ENCODE data around the gene ATP2B1.
A peak's percentile ranks its signal among the peaks of the same experiment; 100 is the strongest.

ATP2B1 gene

DNA sequence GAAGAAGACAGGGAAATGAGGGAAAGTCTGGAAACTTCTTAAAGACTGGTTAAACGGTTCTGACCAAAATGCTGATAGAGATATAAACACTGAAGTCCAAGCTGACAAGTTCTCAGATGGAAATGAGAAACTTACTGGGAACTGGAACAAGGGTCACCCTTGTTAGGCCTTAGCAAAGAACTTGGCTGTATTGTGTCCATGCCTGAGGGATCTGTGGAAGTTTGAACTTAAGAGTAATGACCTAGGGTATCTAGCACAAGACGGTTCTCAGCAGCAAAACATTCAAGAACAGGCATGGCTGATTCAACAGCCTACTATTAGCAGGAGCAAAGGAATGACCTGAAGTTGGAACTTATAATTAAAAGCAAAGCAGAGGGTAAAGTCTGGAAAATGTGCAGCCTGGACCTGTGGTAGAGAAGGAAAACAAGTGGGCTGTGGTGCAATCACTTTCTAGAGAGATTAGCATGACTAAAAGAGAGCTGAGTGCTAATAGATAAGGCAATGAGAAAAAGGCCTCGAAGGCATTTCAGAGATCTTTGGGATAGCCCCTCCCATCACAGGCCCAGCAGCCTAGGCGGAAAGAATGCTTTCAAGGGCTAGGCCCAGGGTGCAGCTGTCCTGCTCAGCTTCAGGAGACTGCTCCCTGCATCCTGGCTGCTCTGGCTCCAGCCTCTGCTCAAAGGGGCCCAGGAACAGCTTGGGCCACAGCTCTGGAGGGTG lies 60.3 kb downstream of the ATP2B1 start:
- H3K4me3 Mint-ChIP-seq = no peak overlapping the region
- no peak overlapping the region for H3K27ac Mint-ChIP-seq
- H3K36me3 Mint-ChIP-seq = peaks cover 49 to 71% of the 10 kb centered on the region in 2 donors
- peaks cover 0 to 2% of the 10 kb centered on the region in 2 donors for H3K9me3 Mint-ChIP-seq
- DNase-seq (no peak), ATAC-seq (replicated peaks) (no peak)
- H3K27me3 Mint-ChIP-seq = no peaks in the 10 kb centered on the region
- H3K4me1 Mint-ChIP-seq = peaks cover 34 to 61% of the 10 kb centered on the region in 2 donors

GRCh38 chr12:89645434-89645833 lies 63.2 kb downstream of the ATP2B1 start:
- no peak for ATAC-seq (replicated peaks)
- no peak overlapping the region for H3K27ac Mint-ChIP-seq
- no peaks in the 10 kb centered on the region for H3K27me3 Mint-ChIP-seq
- no peak for DNase-seq
- peaks cover 46 to 64% of the 10 kb centered on the region in 2 donors for H3K36me3 Mint-ChIP-seq
- no peak overlapping the region for H3K4me3 Mint-ChIP-seq
- H3K9me3 Mint-ChIP-seq = peaks cover 0 to 2% of the 10 kb centered on the region in 2 donors
- peaks cover 34 to 56% of the 10 kb centered on the region in 2 donors for H3K4me1 Mint-ChIP-seq

GRCh38 chr12:89642959-89643358 lies 65.7 kb downstream of the ATP2B1 start:
- Mint-ChIP-seq H3K4me1 (peaks cover 24 to 35% of the 10 kb centered on the region in 2 donors), H3K9me3 (no peaks in the 10 kb centered on the region), H3K36me3 (peaks cover 35 to 52% of the 10 kb centered on the region in 2 donors), H3K27ac (no peak overlapping the region), H3K4me3 (no peak overlapping the region), H3K27me3 (no peaks in the 10 kb centered on the region)
- DNase-seq (no peak), ATAC-seq (replicated peaks) (no peak)

DNA sequence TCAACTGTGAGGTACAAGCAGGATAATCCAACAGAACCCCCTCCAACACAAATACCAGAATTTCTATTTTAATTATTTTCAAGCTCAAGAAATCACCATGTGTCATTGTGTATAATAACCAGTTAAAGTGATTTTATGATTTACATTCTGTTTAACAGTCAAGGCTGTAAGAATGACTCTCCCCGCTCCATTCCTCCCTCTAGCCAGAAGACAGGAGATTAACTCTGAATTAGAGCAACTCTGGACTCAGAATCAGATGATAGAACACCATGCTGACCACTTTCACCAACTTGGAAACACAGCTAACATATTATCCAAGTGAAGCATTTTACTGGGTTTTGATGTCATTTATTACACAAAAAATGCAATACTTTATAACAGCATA lies 71.9 kb downstream of the ATP2B1 start:
- DNase-seq (no peak), ATAC-seq (replicated peaks) (no peak)
- Mint-ChIP-seq H3K27ac (peak overlapping the region; percentile 16), H3K27me3 (no peaks in the 10 kb centered on the region), H3K4me3 (no peak overlapping the region), H3K36me3 (peaks cover 26 to 41% of the 10 kb centered on the region in 2 donors), H3K9me3 (no peaks in the 10 kb centered on the region), H3K4me1 (peaks cover 5 to 17% of the 10 kb centered on the region in 2 donors)

GRCh38 chr12:89636052-89636775 lies 72.4 kb downstream of the ATP2B1 start:
- Mint-ChIP-seq H3K4me3 (no peak overlapping the region), H3K9me3 (no peaks in the 10 kb centered on the region), H3K27me3 (no peaks in the 10 kb centered on the region), H3K27ac (no peak overlapping the region), H3K36me3 (peaks cover 28 to 46% of the 10 kb centered on the region in 2 donors), H3K4me1 (peaks cover 5 to 21% of the 10 kb centered on the region in 2 donors)
- DNase-seq (no peak), ATAC-seq (replicated peaks) (no peak)

- Mint-ChIP-seq H3K4me3 (no peak overlapping the region), H3K27ac (no peak overlapping the region), H3K4me1 (peaks cover 5 to 21% of the 10 kb centered on the region in 2 donors), H3K36me3 (peaks cover 29 to 48% of the 10 kb centered on the region in 2 donors), H3K9me3 (no peaks in the 10 kb centered on the region), H3K27me3 (no peaks in the 10 kb centered on the region)
- no peak for DNase-seq
- no peak for ATAC-seq (replicated peaks)
Measured at GRCh38 chr12:89634508-89634907, 74.1 kb downstream of the ATP2B1 start.

- H3K36me3 Mint-ChIP-seq = peaks cover 43 to 59% of the 10 kb centered on the region in 2 donors
- DNase-seq = no peak
- peaks cover 6 to 26% of the 10 kb centered on the region in 2 donors for H3K4me1 Mint-ChIP-seq
- no peaks in the 10 kb centered on the region for H3K9me3 Mint-ChIP-seq
- H3K27ac Mint-ChIP-seq = no peak overlapping the region
- H3K4me3 Mint-ChIP-seq = no peak overlapping the region
- no peaks in the 10 kb centered on the region for H3K27me3 Mint-ChIP-seq
- ATAC-seq (replicated peaks) = no peak
Measured at GRCh38 chr12:89632778-89633177, 75.9 kb downstream of the ATP2B1 start.

GRCh38 chr12:89622115-89622514 lies 86.5 kb downstream of the ATP2B1 start:
- Mint-ChIP-seq H3K27me3 (no peaks in the 10 kb centered on the region), H3K4me1 (peaks cover 9 to 12% of the 10 kb centered on the region in 2 donors), H3K36me3 (peaks cover 21 to 34% of the 10 kb centered on the region in 2 donors), H3K9me3 (no peaks in the 10 kb centered on the region), H3K4me3 (no peak overlapping the region), H3K27ac (no peak overlapping the region)
- DNase-seq (no peak), ATAC-seq (replicated peaks) (no peak)

DNA sequence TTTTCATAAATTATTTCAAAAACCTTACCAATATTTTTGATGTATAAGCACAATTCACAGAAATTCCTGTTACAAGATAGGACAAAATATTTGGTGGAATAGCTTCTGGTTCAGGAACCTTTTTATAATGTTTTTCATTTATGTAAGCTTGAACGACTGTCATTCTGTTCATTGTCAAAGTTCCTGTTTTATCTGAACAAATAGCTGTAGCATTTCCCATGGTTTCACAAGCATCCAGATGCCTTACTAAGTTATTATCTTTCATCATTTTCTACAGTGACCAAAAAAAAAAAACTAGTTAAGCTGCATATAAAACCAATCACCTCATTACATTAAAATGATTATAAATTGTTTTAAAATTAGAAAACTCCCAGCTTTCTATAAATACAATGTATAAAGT lies 87.1 kb downstream of the ATP2B1 start:
- Mint-ChIP-seq H3K4me3 (no peak overlapping the region), H3K27ac (no peak overlapping the region), H3K36me3 (peaks cover 25 to 40% of the 10 kb centered on the region in 2 donors), H3K27me3 (no peaks in the 10 kb centered on the region), H3K9me3 (no peaks in the 10 kb centered on the region), H3K4me1 (peaks cover 9 to 12% of the 10 kb centered on the region in 2 donors)
- ATAC-seq (replicated peaks) (no peak), DNase-seq (no peak)

DNA sequence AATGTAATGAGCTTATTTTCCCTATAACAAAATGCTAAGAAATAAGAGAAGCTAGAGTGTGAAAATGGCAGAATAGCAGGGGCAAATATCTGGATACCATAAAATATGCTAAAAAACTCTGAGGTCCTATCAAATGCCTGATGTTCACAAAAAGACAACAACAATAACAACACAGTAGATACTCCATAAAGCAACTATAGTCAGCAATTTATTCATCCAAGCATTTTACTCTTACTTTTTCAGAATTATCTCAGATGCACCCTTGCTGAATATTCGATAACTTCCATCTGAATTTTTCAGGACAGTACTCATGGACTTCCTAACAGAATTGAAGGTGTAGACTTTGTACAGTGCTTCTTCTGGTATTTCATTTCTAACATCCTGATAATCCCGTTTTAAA lies 88.9 kb downstream of the ATP2B1 start:
- Mint-ChIP-seq H3K36me3 (peaks cover 34 to 44% of the 10 kb centered on the region in 2 donors), H3K4me1 (peaks cover 11 to 16% of the 10 kb centered on the region in 2 donors), H3K9me3 (no peaks in the 10 kb centered on the region), H3K27me3 (no peaks in the 10 kb centered on the region), H3K27ac (no peak overlapping the region), H3K4me3 (no peak overlapping the region)
- DNase-seq (no peak), ATAC-seq (replicated peaks) (no peak)

DNA sequence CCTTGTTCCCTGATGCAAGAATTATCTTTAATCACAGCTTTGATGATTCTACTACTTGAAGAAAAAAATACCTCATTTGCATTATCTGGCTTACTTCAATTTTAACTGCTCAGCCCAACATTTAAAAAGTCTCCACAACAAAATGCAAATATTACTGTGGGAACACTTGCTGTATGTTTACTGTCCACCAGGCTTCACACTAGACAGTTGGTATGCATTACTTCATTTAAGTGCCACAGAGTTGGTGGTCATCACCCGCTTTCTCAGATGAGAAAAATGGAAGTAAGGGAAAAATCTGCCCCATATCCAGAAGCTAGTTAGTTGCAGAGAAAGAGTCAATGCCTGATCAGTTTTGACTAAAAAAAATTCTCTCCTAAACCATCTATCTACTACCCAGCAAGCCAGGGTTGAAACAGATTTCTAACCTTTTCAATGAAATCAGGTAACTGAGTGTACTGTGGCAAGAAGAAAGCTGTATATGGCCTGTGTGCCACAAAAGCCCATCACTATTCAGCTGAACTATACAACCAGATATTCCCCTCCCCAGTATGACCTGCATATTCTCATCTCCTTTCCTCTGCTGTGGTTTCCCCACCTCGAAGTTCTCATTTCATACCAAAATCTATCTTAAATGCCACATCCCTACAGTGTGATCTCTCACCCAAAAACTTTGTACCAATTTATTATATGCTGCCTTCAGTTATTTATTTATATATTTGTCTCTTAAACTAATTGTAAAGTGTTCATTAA lies 90.3 kb downstream of the ATP2B1 start:
- ATAC-seq (replicated peaks) (peak; percentile 95 to 96), DNase-seq (no peak)
- Mint-ChIP-seq H3K27me3 (no peaks in the 10 kb centered on the region), H3K4me3 (no peak overlapping the region), H3K27ac (peak overlapping the region; percentile 3), H3K9me3 (no peaks in the 10 kb centered on the region), H3K36me3 (peaks cover 42 to 52% of the 10 kb centered on the region in 2 donors), H3K4me1 (peaks cover 12 to 20% of the 10 kb centered on the region in 2 donors)

- H3K9me3 Mint-ChIP-seq = no peaks in the 10 kb centered on the region
- peaks cover 18 to 22% of the 10 kb centered on the region in 2 donors for H3K4me1 Mint-ChIP-seq
- H3K27ac Mint-ChIP-seq = peak overlapping the region; percentile 6
- no peaks in the 10 kb centered on the region for H3K27me3 Mint-ChIP-seq
- no peak overlapping the region for H3K4me3 Mint-ChIP-seq
- no peak for ATAC-seq (replicated peaks)
- no peak for DNase-seq
- H3K36me3 Mint-ChIP-seq = peaks cover 48 to 70% of the 10 kb centered on the region in 2 donors
Measured at GRCh38 chr12:89610366-89610765, 98.3 kb downstream of the ATP2B1 start.

DNA sequence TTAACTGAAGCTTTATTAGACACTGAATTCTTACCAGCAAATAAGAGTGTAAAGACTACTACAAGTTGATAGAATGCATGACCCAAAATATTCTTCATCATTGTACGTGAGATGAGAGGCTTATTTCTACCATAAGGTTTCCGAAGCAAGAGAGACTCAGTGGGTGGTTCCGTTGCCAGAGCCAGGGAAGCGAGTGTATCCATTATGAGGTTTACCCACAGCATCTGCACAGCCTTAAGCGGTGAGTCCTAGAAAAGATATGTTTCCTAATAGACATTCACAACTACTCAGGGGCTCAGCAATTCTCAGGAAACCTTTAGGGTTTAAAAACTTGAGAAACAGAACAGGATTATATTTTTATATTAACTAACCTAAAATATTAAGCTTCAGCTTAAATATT lies 105.0 kb downstream of the ATP2B1 start:
- no peaks in the 10 kb centered on the region for H3K27me3 Mint-ChIP-seq

GRCh38 chr12:89597770-89598169 lies 110.9 kb downstream of the ATP2B1 start:
- no peak for DNase-seq
- H3K4me3 Mint-ChIP-seq = no peak overlapping the region
- H3K36me3 Mint-ChIP-seq = peaks cover 27 to 33% of the 10 kb centered on the region in 2 donors
- H3K27me3 Mint-ChIP-seq = no peaks in the 10 kb centered on the region
- H3K9me3 Mint-ChIP-seq = no peaks in the 10 kb centered on the region
- peaks cover 14 to 21% of the 10 kb centered on the region in 2 donors for H3K4me1 Mint-ChIP-seq
- ATAC-seq (replicated peaks) = peak; percentile 76 to 83
- no peak overlapping the region for H3K27ac Mint-ChIP-seq

More for the DNA sequence above, 105.0 kb downstream of the ATP2B1 start:
- Mint-ChIP-seq H3K27ac (peak overlapping the region; percentile 54), H3K4me1 (peaks cover 9 to 40% of the 10 kb centered on the region in 2 donors), H3K4me3 (no peak overlapping the region), H3K36me3 (peaks cover 49 to 53% of the 10 kb centered on the region in 2 donors), H3K9me3 (no peaks in the 10 kb centered on the region)
- no peak for ATAC-seq (replicated peaks)
- no peak for DNase-seq
